ENCODE data around the gene MARCHF2.

DNA sequence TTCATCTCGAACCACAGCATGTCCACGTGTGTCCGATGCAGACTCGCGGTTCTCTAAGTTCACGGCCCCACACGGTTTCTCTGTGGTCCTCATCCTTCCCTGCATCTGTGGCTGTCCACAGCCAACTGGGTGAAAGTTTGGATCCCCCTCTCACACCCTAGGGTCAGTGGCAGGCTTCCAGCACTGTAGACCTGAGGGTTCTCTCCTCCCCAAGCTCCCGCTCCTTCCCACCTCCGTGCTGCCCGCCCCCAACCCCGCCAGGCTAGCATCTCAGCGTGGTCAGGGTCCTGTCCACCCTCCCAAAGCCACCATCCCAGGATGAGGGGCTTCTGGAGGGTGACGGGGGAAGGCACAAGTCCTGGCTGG lies 46.2 kb upstream of the MARCHF2 start:
- TF ChIP-seq, protein P1, sequence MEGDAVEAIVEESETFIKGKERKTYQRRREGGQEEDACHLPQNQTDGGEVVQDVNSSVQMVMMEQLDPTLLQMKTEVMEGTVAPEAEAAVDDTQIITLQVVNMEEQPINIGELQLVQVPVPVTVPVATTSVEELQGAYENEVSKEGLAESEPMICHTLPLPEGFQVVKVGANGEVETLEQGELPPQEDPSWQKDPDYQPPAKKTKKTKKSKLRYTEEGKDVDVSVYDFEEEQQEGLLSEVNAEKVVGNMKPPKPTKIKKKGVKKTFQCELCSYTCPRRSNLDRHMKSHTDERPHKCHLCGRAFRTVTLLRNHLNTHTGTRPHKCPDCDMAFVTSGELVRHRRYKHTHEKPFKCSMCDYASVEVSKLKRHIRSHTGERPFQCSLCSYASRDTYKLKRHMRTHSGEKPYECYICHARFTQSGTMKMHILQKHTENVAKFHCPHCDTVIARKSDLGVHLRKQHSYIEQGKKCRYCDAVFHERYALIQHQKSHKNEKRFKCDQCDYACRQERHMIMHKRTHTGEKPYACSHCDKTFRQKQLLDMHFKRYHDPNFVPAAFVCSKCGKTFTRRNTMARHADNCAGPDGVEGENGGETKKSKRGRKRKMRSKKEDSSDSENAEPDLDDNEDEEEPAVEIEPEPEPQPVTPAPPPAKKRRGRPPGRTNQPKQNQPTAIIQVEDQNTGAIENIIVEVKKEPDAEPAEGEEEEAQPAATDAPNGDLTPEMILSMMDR (IDR thresholded peaks at IDR 0.05; ENCODE audit: low read depth, low read length, poor library complexity, severe bottlenecking): no peak
- no peak for TF ChIP-seq EZH2phosphoT487 (IDR thresholded peaks at IDR 0.05; ENCODE audit: borderline replicate concordance, low read length)
